Esophagus (tissue), 2 donors: ENCODE data around the gene RBP2. TPM values are rescaled to one million over a fixed set of nuclear protein-coding genes. Genes with fewer than 3 reads are reported as not detected.

ENCODE experiments used
- H3K27ac ChIP-seq, 2 donors: one replicate each; pipeline ENCODE4 v1.5.1; 2013; ENCODE audit warnings: low read depth in 2 of 2, mild to moderate bottlenecking in 2 of 2, inconsistent platforms in 1 of 2, low read length in 1 of 2, moderate library complexity in 1 of 2
- H3K27me3 ChIP-seq, 2 donors: one replicate each; pipeline ENCODE4 v1.6.1; 2013; ENCODE audit warnings: low read length in 2 of 2, control low read depth in 1 of 2, mild to moderate bottlenecking in 1 of 2; ENCODE audit not compliant: insufficient read depth in 2 of 2, control insufficient read depth in 1 of 2
- H3K36me3 ChIP-seq, 2 donors: one replicate each; pipeline ENCODE4 v1.6.1; 2013; ENCODE audit warnings: low read length in 1 of 2; ENCODE audit not compliant: control insufficient read depth in 2 of 2, insufficient read depth in 2 of 2
- H3K4me1 ChIP-seq, 2 donors: one replicate each; pipeline ENCODE4 v1.6.1; 2013; ENCODE audit warnings: low read length in 1 of 2; ENCODE audit not compliant: control insufficient read depth in 2 of 2, insufficient read depth in 2 of 2
- H3K4me3 ChIP-seq, 2 donors: one replicate each; pipeline ENCODE4 v1.5.1; 2013; ENCODE audit warnings: low read length in 2 of 2, mild to moderate bottlenecking in 2 of 2, low read depth in 1 of 2, moderate library complexity in 1 of 2
- H3K9me3 ChIP-seq, 2 donors: one replicate each; pipeline ENCODE4 v1.6.1; 2013; ENCODE audit warnings: mild to moderate bottlenecking in 2 of 2, low read depth in 1 of 2, low read length in 1 of 2, moderate library complexity in 1 of 2; ENCODE audit not compliant: control insufficient read depth in 2 of 2, insufficient read depth in 1 of 2
- WGBS, 2 donors: extraction: QIAGEN DNeasy Blood & Tissue Kit; methylation state at CpG; one replicate each; pipeline ENCODE4 v1.1.7; 2013; 5-methylcytosine and 5-hydroxymethylcytosine counted together
- polyA plus RNA-seq, 2 donors: library from polyadenylated mRNA; stranded (reverse); fragments of 200-250 nt; gene quantifications; one replicate each; pipeline ENCODE4 v1.2.3, GENCODE V29; 2013
- donor health status: healthy with polysubstance abuse.
- donor health status: Bipolar disorder and iron deficiency.

Gene RBP2
- polyA plus RNA-seq, 2 donors, result 0.13 to 0.43 TPM

- Histone ChIP-seq H3K27me3 (no peaks in the 10 kb centered on the region), H3K4me3 (no peak overlapping the region), H3K36me3 (peaks cover 0 to 2% of the 10 kb centered on the region in 2 donors), H3K4me1 (peaks cover 2 to 7% of the 10 kb centered on the region in 2 donors), H3K27ac (no peak overlapping the region), H3K9me3 (peaks cover 0 to 12% of the 10 kb centered on the region in 2 donors)
- 29 to 31% methylated on average over 1 of the region's 1 CpG for WGBS, 2 donors
Measured at GRCh38 chr3:139491027-139491700, 14.8 kb upstream of the RBP2 start.

- H3K36me3 ChIP-seq, result no peaks in the 10 kb centered on the region
- no peaks in the 10 kb centered on the region for H3K27me3 ChIP-seq
- 31 to 32% methylated on average over 1 of the region's 1 CpG for WGBS, 2 donors
- H3K27ac ChIP-seq, result no peak overlapping the region
- peaks cover 0 to 3% of the 10 kb centered on the region in 2 donors for H3K4me1 ChIP-seq
- H3K4me3 ChIP-seq, result no peak overlapping the region
- H3K9me3 ChIP-seq, result no peaks in the 10 kb centered on the region
Measured at GRCh38 chr3:139482206-139482605, 5.9 kb upstream of the RBP2 start.

GRCh38 chr3:139481116-139481515 is 4.8 kb upstream of the RBP2 start:
- Histone ChIP-seq H3K27me3 (no peaks in the 10 kb centered on the region), H3K36me3 (no peaks in the 10 kb centered on the region), H3K9me3 (no peaks in the 10 kb centered on the region), H3K27ac (no peak overlapping the region), H3K4me3 (no peak overlapping the region), H3K4me1 (peaks cover 0 to 3% of the 10 kb centered on the region in 2 donors)

- H3K4me1 ChIP-seq, result peaks cover 0 to 3% of the 10 kb centered on the region in 2 donors
- H3K27me3 ChIP-seq, result no peaks in the 10 kb centered on the region
- no peak overlapping the region for H3K4me3 ChIP-seq
- 77 to 86% methylated on average over 3 of the region's 3 CpGs for WGBS, 2 donors
- no peak overlapping the region for H3K27ac ChIP-seq
- H3K36me3 ChIP-seq, result no peaks in the 10 kb centered on the region
- no peaks in the 10 kb centered on the region for H3K9me3 ChIP-seq
Measured at GRCh38 chr3:139480585-139480984, 4.3 kb upstream of the RBP2 start.

- Histone ChIP-seq H3K4me1 (peaks cover 3% of the 10 kb centered on the region in 2 donors), H3K9me3 (no peaks in the 10 kb centered on the region), H3K4me3 (no peak overlapping the region), H3K36me3 (peaks cover 0 to 1% of the 10 kb centered on the region in 2 donors), H3K27me3 (no peaks in the 10 kb centered on the region), H3K27ac (peak overlapping the region; percentile 82 to 84)
- 45 to 54% methylated on average over 3 of the region's 3 CpGs for WGBS, 2 donors
Measured at GRCh38 chr3:139477710-139478640, 1.7 kb upstream of the RBP2 start.

- no peak overlapping the region for H3K4me3 ChIP-seq
- H3K36me3 ChIP-seq, result peaks cover 0 to 1% of the 10 kb centered on the region in 2 donors
- no peaks in the 10 kb centered on the region for H3K27me3 ChIP-seq
- no peaks in the 10 kb centered on the region for H3K9me3 ChIP-seq
- peak overlapping the region; percentile 48 to 80 for H3K27ac ChIP-seq
- 93 to 94% methylated on average over 2 of the region's 2 CpGs for WGBS, 2 donors
- peaks cover 3% of the 10 kb centered on the region in 2 donors for H3K4me1 ChIP-seq
Measured at GRCh38 chr3:139473155-139473771, 3.1 kb downstream of the RBP2 start.

GRCh38 chr3:139472380-139473010 is 3.8 kb downstream of the RBP2 start:
- Histone ChIP-seq H3K4me3 (no peak overlapping the region), H3K27me3 (no peaks in the 10 kb centered on the region), H3K36me3 (peaks cover 0 to 1% of the 10 kb centered on the region in 2 donors), H3K9me3 (no peaks in the 10 kb centered on the region), H3K27ac (peak overlapping the region in 1 of 2 donors; percentile 15), H3K4me1 (peaks cover 0 to 3% of the 10 kb centered on the region in 2 donors)
- 78 to 79% methylated on average over 3 of the region's 3 CpGs for WGBS, 2 donors

- Histone ChIP-seq H3K36me3 (peaks cover 0 to 1% of the 10 kb centered on the region in 2 donors), H3K27ac (no peak overlapping the region), H3K9me3 (no peaks in the 10 kb centered on the region), H3K27me3 (no peaks in the 10 kb centered on the region), H3K4me1 (peaks cover 0 to 3% of the 10 kb centered on the region in 2 donors), H3K4me3 (no peak overlapping the region)
- 86 to 93% methylated on average over 2 of the region's 2 CpGs for WGBS, 2 donors
Measured at GRCh38 chr3:139470199-139470598, 6.1 kb downstream of the RBP2 start.

GRCh38 chr3:139468399-139468798 is 7.9 kb downstream of the RBP2 start:
- 51 to 72% methylated on average over 2 of the region's 2 CpGs for WGBS, 2 donors

More at GRCh38 chr3:139468399-139468798, 7.9 kb downstream of the RBP2 start:
- Histone ChIP-seq H3K27ac (no peak overlapping the region), H3K9me3 (no peaks in the 10 kb centered on the region), H3K36me3 (no peaks in the 10 kb centered on the region), H3K4me1 (no peaks in the 10 kb centered on the region), H3K4me3 (no peak overlapping the region), H3K27me3 (no peaks in the 10 kb centered on the region)
